Body of pancreas (tissue), 4 donors: Measurements from ENCODE around the gene AOC2. TPM values are rescaled to one million over a fixed set of nuclear protein-coding genes. Genes with fewer than 3 reads are reported as not detected.

Source experiments
- ATAC-seq: fragments of 150-250 bp; one replicate; pipeline ENCODE4 v1.9.1; 2016
- DNase-seq, 4 donors: peaks; one replicate each; pipeline ENCODE4 v3.0.0-alpha.2; 2019
- H3K27ac ChIP-seq, 4 donors: fragments of 200-600 bp; sonication (generic); 1 replicate in 3 of 4; 2 replicates in 1 of 4; pipeline versions ENCODE4 v1.5.1 to v1.6.1; 2016 to 2019; ENCODE audit warnings: mild to moderate bottlenecking in 1 of 4, mixed read lengths in 1 of 4, moderate library complexity in 1 of 4
- H3K27me3 ChIP-seq, 2 donors: fragments of 200-600 bp; sonication (generic); one replicate each; pipeline ENCODE4 v1.6.0; 2016; ENCODE audit warnings: mild to moderate bottlenecking in 1 of 2
- H3K36me3 ChIP-seq, 2 donors: fragments of 200-600 bp; sonication (generic); replicated peaks in 1 of 2; 2 replicates each; pipeline ENCODE4 v1.5.1; 2016; ENCODE audit warnings: low read depth in 2 of 2; ENCODE audit not compliant: insufficient read depth in 1 of 2
- H3K4me1 ChIP-seq: fragments of 200-600 bp; sonication (generic); one replicate; pipeline ENCODE4 v1.6.0; 2016
- H3K4me3 ChIP-seq, 2 donors: fragments of 200-600 bp; sonication (generic); 1 replicate in 1 of 2; 2 replicates in 1 of 2; pipeline ENCODE4 v1.5.1; 2016 to 2019
- H3K9me3 ChIP-seq, 3 donors: fragments of 200-600 bp; sonication (generic); 1 replicate in 2 of 3; 2 replicates in 1 of 3; pipeline ENCODE4 v1.5.1; 2016
- CTCF ChIP-seq, 7 experiments: fragments of 450-650 bp in 4 of 7; fragments of 200-600 bp in 3 of 7; sonication (generic) in 3 of 7; IDR thresholded peaks; one replicate each; pipeline ENCODE4 v1.5.1; 2016 to 2019; ENCODE audit warnings: antibody characterized with exemption in 7 of 7
- POLR2A ChIP-seq, 3 donors: fragments of 450-650 bp; IDR thresholded peaks; one replicate each; pipeline ENCODE4 v1.6.1; 2016; ENCODE audit warnings: antibody characterized with exemption in 3 of 3, mild to moderate bottlenecking in 2 of 3
- WGBS, 2 donors: methylation state at CpG; one replicate each; pipeline ENCODE4 v1.1.5; 2017; 5-methylcytosine and 5-hydroxymethylcytosine counted together
- intact Hi-C: fragments of 100-400 bp; cut with DNase I; formaldehyde crosslinking; loops from one replicate; pipeline ENCODE4 v1.15.1; 2023
- total RNA-seq, 2 donors: library from RNA; depleted of rRNA; stranded (reverse); fragments of >200 nt; gene quantifications; one replicate each; pipeline ENCODE4 v1.1.0, GENCODE V29; 2016

Gene AOC2
- total RNA-seq, 2 donors from 2014 or later = 1.0 to 3.0 TPM

DNA sequence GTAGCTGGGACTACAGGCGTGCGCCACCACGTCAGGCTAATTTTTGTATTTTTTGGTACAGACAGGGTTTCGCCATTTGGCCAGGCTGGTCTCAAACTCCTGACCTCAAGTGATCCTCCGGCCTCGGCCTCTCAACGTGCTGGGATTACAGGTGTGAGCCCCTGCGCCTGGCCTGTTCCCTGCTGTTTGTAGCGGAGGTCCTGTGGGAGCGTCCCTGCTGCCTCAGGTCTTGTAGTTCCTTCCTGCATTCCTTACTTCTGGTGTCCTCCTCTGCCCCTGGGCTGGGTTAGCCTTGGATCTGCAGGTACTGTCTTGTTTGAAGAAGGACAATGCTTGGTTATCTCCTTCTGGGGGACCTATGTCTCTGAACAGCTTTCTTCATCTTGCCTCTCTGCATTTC, 32.7 kb downstream of the AOC2 start:
- Histone ChIP-seq H3K27me3 (no peaks in the 10 kb centered on the region), H3K36me3 (no peaks in the 10 kb centered on the region), H3K27ac (no peak overlapping the region), H3K4me1 (no peaks in the 10 kb centered on the region), H3K4me3 (no peak overlapping the region), H3K9me3 (no peaks in the 10 kb centered on the region)
- intact Hi-C loops = no loop called here
- ATAC-seq = no peak
- 97 to 99% methylated on average over 9 to 10 of the region's 10 CpGs for WGBS, 2 donors
- TF ChIP-seq POLR2A (IDR thresholded peaks at IDR 0.05) = no peak
- no peak for TF ChIP-seq CTCF (IDR thresholded peaks at IDR 0.05)
- no peak for DNase-seq

GRCh38 chr17:42878123-42878880, 33.9 kb downstream of the AOC2 start:
- H3K27me3 ChIP-seq = no peaks in the 10 kb centered on the region
- no peaks in the 10 kb centered on the region for H3K36me3 ChIP-seq
- intact Hi-C loops = no loop called here
- TF ChIP-seq CTCF (IDR thresholded peaks at IDR 0.05) = peak in 1 of 7 experiments; percentile 8
- TF ChIP-seq POLR2A (IDR thresholded peaks at IDR 0.05) = no peak
- no peaks in the 10 kb centered on the region for H3K9me3 ChIP-seq
- no peaks in the 10 kb centered on the region for H3K4me1 ChIP-seq
- no peak overlapping the region for H3K4me3 ChIP-seq
- H3K27ac ChIP-seq = peak overlapping the region in 1 of 4 donors; percentile 26
- WGBS, 2 donors = 40 to 44% methylated on average over 11 to 13 of the region's 13 CpGs
- DNase-seq (peak; percentile 29 to 86 (median 54)), ATAC-seq (peak; percentile 54)

DNA sequence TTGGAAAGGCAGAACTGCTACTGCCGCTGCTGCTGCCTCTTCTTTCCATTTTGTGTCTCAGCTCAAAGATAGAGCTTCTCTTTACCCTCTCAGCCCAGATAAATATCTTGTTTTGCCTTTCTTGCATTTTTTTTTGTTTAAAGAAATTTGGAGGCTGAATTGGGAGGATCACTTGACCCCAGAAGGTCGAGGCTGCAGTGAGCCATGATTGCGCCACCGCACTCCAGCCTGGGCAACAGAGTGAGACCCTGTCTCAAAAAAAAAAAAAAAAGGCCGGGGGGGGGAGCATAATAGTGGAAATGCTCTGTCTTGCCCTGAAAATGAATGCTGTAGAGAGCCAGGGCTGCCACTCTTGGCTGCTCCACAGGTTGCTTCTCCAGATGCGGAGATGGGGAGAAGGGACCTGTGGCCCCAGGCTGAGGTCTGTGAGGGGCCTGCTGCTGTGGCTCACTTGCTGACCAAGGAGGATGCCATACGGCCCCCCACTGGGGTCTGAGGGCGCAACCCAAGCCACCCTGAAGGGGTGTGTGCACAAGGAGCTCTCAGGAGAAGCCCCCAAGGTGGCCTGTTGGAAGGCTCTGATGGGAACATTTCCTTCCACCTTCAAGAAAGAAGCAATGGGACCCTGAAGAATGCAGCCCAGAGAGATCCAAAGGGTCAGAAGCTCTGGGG, 34.7 kb downstream of the AOC2 start:
- TF ChIP-seq POLR2A (IDR thresholded peaks at IDR 0.05) (no peak), CTCF (IDR thresholded peaks at IDR 0.05) (no peak)
- 82% methylated on average over 6 to 8 of the region's 8 CpGs for WGBS, 2 donors
- Histone ChIP-seq H3K4me3 (no peak overlapping the region), H3K4me1 (no peaks in the 10 kb centered on the region), H3K9me3 (no peaks in the 10 kb centered on the region), H3K27ac (peak overlapping the region in 1 of 4 donors; percentile 26), H3K27me3 (no peaks in the 10 kb centered on the region), H3K36me3 (no peaks in the 10 kb centered on the region)
- ATAC-seq (no peak), DNase-seq (no peak)
- intact Hi-C loops = no loop called here

GRCh38 chr17:42879596-42879985, 35.2 kb downstream of the AOC2 start:
- Histone ChIP-seq H3K4me3 (no peak overlapping the region), H3K4me1 (no peaks in the 10 kb centered on the region), H3K27ac (no peak overlapping the region), H3K9me3 (no peaks in the 10 kb centered on the region), H3K27me3 (no peaks in the 10 kb centered on the region), H3K36me3 (no peaks in the 10 kb centered on the region)
- TF ChIP-seq CTCF (IDR thresholded peaks at IDR 0.05) (no peak), POLR2A (IDR thresholded peaks at IDR 0.05) (no peak)
- ATAC-seq = no peak
- 73 to 81% methylated on average over 6 of the region's 6 CpGs for whole genome bisulfite sequencing, 2 donors
- DNase-seq = no peak
- intact Hi-C loops = no loop called here
